ENCODE data around the gene DAAM1. TPM values are rescaled to one million over a fixed set of nuclear protein-coding genes. Genes with fewer than 3 reads are reported as not detected.

The DAAM1 gene
- total and polyA plus RNA-seq, 2 donors from 2014 or later: 5.3 to 47.8 TPM

- H3K4me1 ChIP-seq (ENCODE audit: control insufficient read depth in 2 of 3, insufficient read depth in 2 of 3, low read depth in 1 of 3, low read length in 3 of 3): peaks cover 6 to 12% (median 11%) of the 10 kb centered on the region in 3 donors
- H3K27me3 ChIP-seq (ENCODE audit: control insufficient read depth, insufficient read depth, low read length): no peaks in the 10 kb centered on the region
- H3K36me3 ChIP-seq (ENCODE audit: control insufficient read depth in 2 of 3, insufficient read depth in 3 of 3, low read length in 3 of 3): peaks cover 0 to 3% (median 0%) of the 10 kb centered on the region in 3 donors
- intact Hi-C loops (cut with DNase I): no loop called here
- FAIRE-seq: no peak
- no peaks in the 10 kb centered on the region for H3K9me3 ChIP-seq (ENCODE audit: control insufficient read depth in 2 of 3, insufficient read depth in 1 of 3, low read length in 3 of 3)
- no peak overlapping the region for H3K27ac ChIP-seq (ENCODE audit: low read depth in 2 of 2, low read length in 2 of 2)
- TF ChIP-seq CTCF (IDR thresholded peaks at IDR 0.05; ENCODE audit: borderline replicate concordance, extremely low read depth, insufficient read depth): no peak
- H3K4me3 ChIP-seq (ENCODE audit: low read length in 3 of 3): no peak overlapping the region
- DNase-seq: no peak
- H3K9ac ChIP-seq (ENCODE audit: low read length in 3 of 3): no peak overlapping the region
These were observed 157.9 kb downstream of the DAAM1 start for GRCh38 chr14:59346329-59346728.

GRCh38 chr14:59346796-59347510 lies 158.5 kb downstream of the DAAM1 start:
- no peak overlapping the region for H3K4me3 ChIP-seq (ENCODE audit: low read length in 3 of 3)
- H3K36me3 ChIP-seq (ENCODE audit: control insufficient read depth in 2 of 3, insufficient read depth in 3 of 3, low read length in 3 of 3): peaks cover 0 to 3% (median 0%) of the 10 kb centered on the region in 3 donors
- DNase-seq: peak in 1 of 5 donors; percentile 51
- peak overlapping the region in 1 of 2 donors; percentile 49 for H3K27ac ChIP-seq (ENCODE audit: low read depth in 2 of 2, low read length in 2 of 2)
- no peak for FAIRE-seq
- no peaks in the 10 kb centered on the region for H3K27me3 ChIP-seq (ENCODE audit: control insufficient read depth, insufficient read depth, low read length)
- intact Hi-C loops (cut with DNase I): no loop called here
- H3K4me1 ChIP-seq (ENCODE audit: control insufficient read depth in 2 of 3, insufficient read depth in 2 of 3, low read depth in 1 of 3, low read length in 3 of 3): peaks cover 6 to 12% (median 11%) of the 10 kb centered on the region in 3 donors
- no peaks in the 10 kb centered on the region for H3K9me3 ChIP-seq (ENCODE audit: control insufficient read depth in 2 of 3, insufficient read depth in 1 of 3, low read length in 3 of 3)
- no peak for TF ChIP-seq CTCF (IDR thresholded peaks at IDR 0.05; ENCODE audit: borderline replicate concordance, extremely low read depth, insufficient read depth)
- H3K9ac ChIP-seq (ENCODE audit: low read length in 3 of 3): no peak overlapping the region

- H3K9ac ChIP-seq (ENCODE audit: low read length in 3 of 3): no peak overlapping the region
- no peak for TF ChIP-seq CTCF (IDR thresholded peaks at IDR 0.05; ENCODE audit: borderline replicate concordance, extremely low read depth, insufficient read depth)
- no peak overlapping the region for H3K4me3 ChIP-seq (ENCODE audit: low read length in 3 of 3)
- DNase-seq (no peak), FAIRE-seq (no peak)
- no peaks in the 10 kb centered on the region for H3K9me3 ChIP-seq (ENCODE audit: control insufficient read depth in 2 of 3, insufficient read depth in 1 of 3, low read length in 3 of 3)
- intact Hi-C loops (cut with DNase I): no loop called here
- peaks cover 6 to 12% (median 11%) of the 10 kb centered on the region in 3 donors for H3K4me1 ChIP-seq (ENCODE audit: control insufficient read depth in 2 of 3, insufficient read depth in 2 of 3, low read depth in 1 of 3, low read length in 3 of 3)
- peak overlapping the region in 1 of 2 donors; percentile 49 for H3K27ac ChIP-seq (ENCODE audit: low read depth in 2 of 2, low read length in 2 of 2)
- peaks cover 0 to 3% (median 0%) of the 10 kb centered on the region in 3 donors for H3K36me3 ChIP-seq (ENCODE audit: control insufficient read depth in 2 of 3, insufficient read depth in 3 of 3, low read length in 3 of 3)
- H3K27me3 ChIP-seq (ENCODE audit: control insufficient read depth, insufficient read depth, low read length): no peaks in the 10 kb centered on the region
These were observed 159.0 kb downstream of the DAAM1 start for GRCh38 chr14:59347511-59347900.
